MM.1S (cell line): ENCODE measurements around the gene TAS2R41.
A peak's percentile ranks its signal among the peaks of the same experiment; 100 is the strongest.

Experiments used
- DNase-seq: peaks from one replicate; pipeline ENCODE4 v3.0.0-alpha.2; 2015
- H2AFZ ChIP-seq: fragments of 300-600 bp; sonication (generic); 2 replicates; pipeline ENCODE4 v1.6.0; 2016; ENCODE audit warnings: antibody characterized with exemption, low read length
- H3F3A ChIP-seq: fragments of 300-600 bp; sonication (generic); 2 replicates; pipeline ENCODE4 v1.6.1; 2016; ENCODE audit warnings: mild to moderate bottlenecking, antibody characterized with exemption, low read length, moderate library complexity, mixed read lengths; ENCODE audit not compliant: insufficient read depth
- H3K27ac ChIP-seq: fragments of 300-600 bp; sonication (generic); 2 replicates; pipeline ENCODE4 v1.5.1; 2016; ENCODE audit warnings: mild to moderate bottlenecking, low read length
- H3K27me3 ChIP-seq: fragments of 300-600 bp; sonication (generic); replicated peaks from 2 replicates; pipeline ENCODE4 v1.6.0; 2016; ENCODE audit warnings: low read length; ENCODE audit not compliant: insufficient read depth
- H3K36me3 ChIP-seq: fragments of 300-600 bp; sonication (generic); replicated peaks from 2 replicates; pipeline ENCODE4 v1.6.1; 2016; ENCODE audit warnings: mild to moderate bottlenecking, low read length, mixed read lengths; ENCODE audit not compliant: insufficient read depth
- H3K4me1 ChIP-seq: fragments of 300-600 bp; sonication (generic); 2 replicates; pipeline ENCODE4 v1.6.1; 2016; ENCODE audit warnings: low read length, mixed read lengths
- H3K4me2 ChIP-seq: fragments of 300-600 bp; sonication (generic); 2 replicates; pipeline ENCODE4 v1.6.0; 2016; ENCODE audit warnings: low read depth, low read length
- H3K4me3 ChIP-seq: fragments of 300-600 bp; sonication (generic); 2 replicates; pipeline ENCODE4 v1.5.1; 2016; ENCODE audit warnings: low read length, mixed read lengths
- H3K79me2 ChIP-seq: fragments of 300-600 bp; sonication (generic); 2 replicates; pipeline ENCODE4 v1.6.1; 2016; ENCODE audit warnings: mixed run types, low read length, mixed read lengths
- H3K9ac ChIP-seq: fragments of 300-600 bp; sonication (generic); 2 replicates; pipeline ENCODE4 v1.6.1; 2016; ENCODE audit warnings: low read length, mixed read lengths
- H3K9me2 ChIP-seq: fragments of 300-600 bp; sonication (generic); replicated peaks from 2 replicates; pipeline ENCODE4 v1.6.1; 2016; ENCODE audit warnings: mild to moderate bottlenecking, low read length, mixed read lengths; ENCODE audit not compliant: insufficient read depth
- H3K9me3 ChIP-seq: fragments of 300-600 bp; sonication (generic); replicated peaks from 2 replicates; pipeline ENCODE4 v1.6.1; 2016; ENCODE audit warnings: mild to moderate bottlenecking, low read length, mixed read lengths; ENCODE audit not compliant: insufficient read depth
- H4K20me1 ChIP-seq: fragments of 300-600 bp; sonication (generic); 2 replicates; pipeline ENCODE4 v1.6.1; 2016; ENCODE audit warnings: mild to moderate bottlenecking, low read length, moderate library complexity, mixed read lengths; ENCODE audit not compliant: insufficient read depth
- CTCF ChIP-seq: fragments of 300-600 bp; sonication (generic); IDR thresholded peaks from 2 replicates; pipeline ENCODE4 v1.5.1; 2016; ENCODE audit warnings: antibody characterized with exemption, low read length, mixed read lengths
- EZH2 ChIP-seq: fragments of 300-600 bp; sonication (generic); optimal IDR thresholded peaks from 2 replicates; pipeline ENCODE3; 2017; ENCODE audit warnings: low read depth, mild to moderate bottlenecking, antibody characterized with exemption, low read length, mixed read lengths
- EZH2phosphoT487 ChIP-seq: fragments of 300-600 bp; sonication (generic); IDR thresholded peaks from 2 replicates; pipeline ENCODE4 v1.6.1; 2018; ENCODE audit warnings: antibody characterized with exemption, low read length

TAS2R41 gene

GRCh38 chr7:143437578-143437977, 40.1 kb upstream of the TAS2R41 start:
- no peak for DNase-seq
- TF ChIP-seq CTCF: no peak
- TF ChIP-seq EZH2: no peak
- no peak for TF ChIP-seq EZH2phosphoT487
- 0 out of 2 replicates have a peak overlapping the region, but pooled peaks have one; percentile 2 for H2AFZ ChIP-seq

GRCh38 chr7:143439866-143440265, 37.8 kb upstream of the TAS2R41 start:
- Histone ChIP-seq H3K27me3 (no peaks in the 10 kb centered on the region), H3K36me3 (no peaks in the 10 kb centered on the region), H4K20me1 (no peaks in the 10 kb centered on the region), H3F3A (no peaks in the 10 kb centered on the region), H3K4me2 (no peak overlapping the region), H3K4me3 (no peak overlapping the region), H3K9me3 (no peaks in the 10 kb centered on the region), H3K9me2 (no peaks in the 10 kb centered on the region), H3K9ac (no peak overlapping the region), H3K4me1 (no peaks in the 10 kb centered on the region), H2AFZ (no peak overlapping the region), H3K27ac (no peak overlapping the region), H3K79me2 (no peaks in the 10 kb centered on the region)
- DNase-seq: no peak
- no peak for TF ChIP-seq CTCF
- TF ChIP-seq EZH2: no peak
- no peak for TF ChIP-seq EZH2phosphoT487

More at GRCh38 chr7:143437578-143437977, 40.1 kb upstream of the TAS2R41 start:
- no peak overlapping the region for H3K4me2 ChIP-seq
- no peaks in the 10 kb centered on the region for H3K9me2 ChIP-seq
- H3K79me2 ChIP-seq: no peaks in the 10 kb centered on the region
- no peaks in the 10 kb centered on the region for H4K20me1 ChIP-seq
- no peak overlapping the region for H3K9ac ChIP-seq
- no peaks in the 10 kb centered on the region for H3K4me1 ChIP-seq
- no peaks in the 10 kb centered on the region for H3F3A ChIP-seq
- no peaks in the 10 kb centered on the region for H3K27me3 ChIP-seq
- H3K36me3 ChIP-seq: no peaks in the 10 kb centered on the region
- H3K9me3 ChIP-seq: no peaks in the 10 kb centered on the region
- H3K4me3 ChIP-seq: no peak overlapping the region
- H3K27ac ChIP-seq: no peak overlapping the region

GRCh38 chr7:143443153-143443552, 34.5 kb upstream of the TAS2R41 start, which contains the start of gene TAS2R60:
TAS2R60 (plus strand) TSS chr7:143443453; CDS start chr7:143443453, 0 bp downstream.
- no peaks in the 10 kb centered on the region for H3K4me1 ChIP-seq
- TF ChIP-seq CTCF (no peak), EZH2phosphoT487 (no peak), EZH2 (no peak)
- H4K20me1 ChIP-seq: no peaks in the 10 kb centered on the region
- no peak within 1 kb of the TSS for H3K9ac ChIP-seq
- no peaks in the 10 kb centered on the region for H3K79me2 ChIP-seq
- no peaks in the 10 kb centered on the region for H3K36me3 ChIP-seq
- no peak within 1 kb of the TSS for H3K4me2 ChIP-seq
- H2AFZ ChIP-seq: no peak within 1 kb of the TSS
- no peaks in the 10 kb centered on the region for H3K27me3 ChIP-seq
- no peak within 1 kb of the TSS for H3K4me3 ChIP-seq
- no peak within 1 kb of the TSS for H3K27ac ChIP-seq
- H3K9me3 ChIP-seq: no peaks in the 10 kb centered on the region
- H3K9me2 ChIP-seq: no peaks in the 10 kb centered on the region
- no peak for DNase-seq
- no peaks in the 10 kb centered on the region for H3F3A ChIP-seq
